ENCODE measurements around the gene TTBK1.
"Not testable (repeated sequence)": the region's sequence is repeated elsewhere in the genome, so short reads cannot be mapped to it uniquely, and the experiment has no call there.

The TTBK1 gene

GRCh38 chr6:43290905-43291355 is 47.6 kb downstream of the TTBK1 start:
- no peak for DNase-seq

GRCh38 chr6:43291708-43292107 is 48.4 kb downstream of the TTBK1 start:
- no peak for DNase-seq

GRCh38 chr6:43292341-43292740 is 49.1 kb downstream of the TTBK1 start:
- DNase-seq: no peak

GRCh38 chr6:43292763-43293318 is 49.6 kb downstream of the TTBK1 start:
- DNase-seq: no peak

- no peak for DNase-seq
Measured at GRCh38 chr6:43293698-43294097, 50.4 kb downstream of the TTBK1 start.

GRCh38 chr6:43294536-43294935 is 51.3 kb downstream of the TTBK1 start:
- DNase-seq: no peak

GRCh38 chr6:43295456-43295855 is 52.2 kb downstream of the TTBK1 start:
- DNase-seq: no peak

GRCh38 chr6:43296780-43297497 is 53.7 kb downstream of the TTBK1 start:
- DNase-seq: no peak

- no peak for DNase-seq
Measured at GRCh38 chr6:43297644-43298564, 54.6 kb downstream of the TTBK1 start, which contains the start of gene SLC22A7. SLC22A7 (plus strand) TSS chr6:43298260; CDS start chr6:43298359, 99 bp downstream.

GRCh38 chr6:43298565-43299337 is 55.5 kb downstream of the TTBK1 start:
- no peak for DNase-seq

GRCh38 chr6:43299338-43300293 is 56.3 kb downstream of the TTBK1 start:
- no peak for DNase-seq

- DNase-seq: no peak
Measured at GRCh38 chr6:43301081-43301870, 58.0 kb downstream of the TTBK1 start.

- no peak for DNase-seq
Measured at GRCh38 chr6:43302126-43302525, 58.8 kb downstream of the TTBK1 start.

GRCh38 chr6:43303006-43303405 is 59.7 kb downstream of the TTBK1 start:
- not testable (repeated sequence) for DNase-seq

GRCh38 chr6:43303751-43304331 is 60.6 kb downstream of the TTBK1 start:
- no peak for DNase-seq

- no peak for DNase-seq
Measured at GRCh38 chr6:43304361-43304760, 61.1 kb downstream of the TTBK1 start.

- DNase-seq: no peak
Measured at GRCh38 chr6:43304882-43305281, 61.6 kb downstream of the TTBK1 start.

GRCh38 chr6:43306086-43306485 is 62.8 kb downstream of the TTBK1 start:
- no peak for DNase-seq

GRCh38 chr6:43307451-43308100 is 64.3 kb downstream of the TTBK1 start:
- no peak for DNase-seq

All from NCI-H345 (cell line).